Osteoblast (primary cell): ENCODE data around the gene SELENOK. TPM values are rescaled to one million over a fixed set of nuclear protein-coding genes. Genes with fewer than 3 reads are reported as not detected.

Experiments used
- DNase-seq: peaks from one replicate; pipeline ENCODE4 v3.0.0; 2011; ENCODE audit warnings: low spot score, mixed read lengths; ENCODE audit not compliant: insufficient read length; ENCODE audit errors: missing footprints
- H2AFZ ChIP-seq: 2 replicates; pipeline ENCODE4 v1.6.0; 2011; ENCODE audit warnings: mild to moderate bottlenecking, low read length
- H3K27ac ChIP-seq: 2 replicates; pipeline ENCODE4 v1.5.1; 2011; ENCODE audit warnings: mild to moderate bottlenecking, low read depth, low read length, moderate library complexity
- H3K27me3 ChIP-seq: 2 replicates; pipeline ENCODE4 v1.6.0; 2012; ENCODE audit warnings: mild to moderate bottlenecking, control low read depth, inconsistent platforms, low read length, moderate library complexity; ENCODE audit not compliant: insufficient read depth
- H3K36me3 ChIP-seq: 2 replicates; pipeline ENCODE4 v1.5.1; 2011; ENCODE audit warnings: mild to moderate bottlenecking, low read length, control low read depth, moderate library complexity; ENCODE audit not compliant: insufficient read depth
- H3K4me1 ChIP-seq: 2 replicates; pipeline ENCODE4 v1.5.1; 2011; ENCODE audit warnings: mild to moderate bottlenecking, low read length, control low read depth, moderate library complexity; ENCODE audit not compliant: insufficient read depth
- H3K4me2 ChIP-seq: 2 replicates; pipeline ENCODE4 v1.6.0; 2011; ENCODE audit warnings: mild to moderate bottlenecking, low read length; ENCODE audit not compliant: insufficient read depth
- H3K4me3 ChIP-seq: fragments of 200-600 bp; sonication (generic); 3 replicates; pipeline ENCODE4 v1.5.1; 2012; ENCODE audit warnings: mild to moderate bottlenecking, low read length, inconsistent platforms; ENCODE audit not compliant: insufficient read depth
- H3K79me2 ChIP-seq: 2 replicates; pipeline ENCODE4 v1.6.0; 2012; ENCODE audit warnings: mild to moderate bottlenecking, low read length, control low read depth, inconsistent platforms; ENCODE audit not compliant: insufficient read depth
- H3K9me3 ChIP-seq: 2 replicates; pipeline ENCODE4 v1.5.1; 2011; ENCODE audit warnings: low read depth, low read length, control low read depth
- H4K20me1 ChIP-seq: 2 replicates; pipeline ENCODE4 v1.6.0; 2012; ENCODE audit warnings: mild to moderate bottlenecking, low read length, control low read depth; ENCODE audit not compliant: insufficient read depth
- total RNA-seq: library from RNA; depleted of rRNA; stranded (reverse); fragments of >200 nt; gene quantifications from 2 replicates; pipeline ENCODE4 v1.2.3, GENCODE V29; 2012
- TF ChIP-seq, protein P1 (sequence below): IDR thresholded peaks from 2 replicates; pipeline ENCODE4 v1.5.1; 2011; ENCODE audit warnings: mild to moderate bottlenecking, low read depth, low read length, moderate library complexity; ENCODE audit errors: extremely low read depth

Gene SELENOK
- total RNA-seq, 1 donor = 13.4 TPM

- H3K4me1 ChIP-seq = no peaks in the 10 kb centered on the region
- no peak for DNase-seq
- H3K4me3 ChIP-seq = no peak overlapping the region
- no peaks in the 10 kb centered on the region for H3K36me3 ChIP-seq
- H3K9me3 ChIP-seq = no peaks in the 10 kb centered on the region
- no peaks in the 10 kb centered on the region for H3K79me2 ChIP-seq
- H3K27me3 ChIP-seq = no peaks in the 10 kb centered on the region
- H3K4me2 ChIP-seq = no peak overlapping the region
- H4K20me1 ChIP-seq = no peaks in the 10 kb centered on the region
- no peak overlapping the region for H2AFZ ChIP-seq
- TF ChIP-seq, protein P1, sequence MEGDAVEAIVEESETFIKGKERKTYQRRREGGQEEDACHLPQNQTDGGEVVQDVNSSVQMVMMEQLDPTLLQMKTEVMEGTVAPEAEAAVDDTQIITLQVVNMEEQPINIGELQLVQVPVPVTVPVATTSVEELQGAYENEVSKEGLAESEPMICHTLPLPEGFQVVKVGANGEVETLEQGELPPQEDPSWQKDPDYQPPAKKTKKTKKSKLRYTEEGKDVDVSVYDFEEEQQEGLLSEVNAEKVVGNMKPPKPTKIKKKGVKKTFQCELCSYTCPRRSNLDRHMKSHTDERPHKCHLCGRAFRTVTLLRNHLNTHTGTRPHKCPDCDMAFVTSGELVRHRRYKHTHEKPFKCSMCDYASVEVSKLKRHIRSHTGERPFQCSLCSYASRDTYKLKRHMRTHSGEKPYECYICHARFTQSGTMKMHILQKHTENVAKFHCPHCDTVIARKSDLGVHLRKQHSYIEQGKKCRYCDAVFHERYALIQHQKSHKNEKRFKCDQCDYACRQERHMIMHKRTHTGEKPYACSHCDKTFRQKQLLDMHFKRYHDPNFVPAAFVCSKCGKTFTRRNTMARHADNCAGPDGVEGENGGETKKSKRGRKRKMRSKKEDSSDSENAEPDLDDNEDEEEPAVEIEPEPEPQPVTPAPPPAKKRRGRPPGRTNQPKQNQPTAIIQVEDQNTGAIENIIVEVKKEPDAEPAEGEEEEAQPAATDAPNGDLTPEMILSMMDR = no peak
- H3K27ac ChIP-seq = no peak overlapping the region
These were observed 10.4 kb upstream of the SELENOK start for GRCh38 chr3:53902067-53902466.

GRCh38 chr3:53900666-53901331 is 9.1 kb upstream of the SELENOK start:
- Histone ChIP-seq H2AFZ (no peak overlapping the region), H3K27ac (no peak overlapping the region), H3K36me3 (no peaks in the 10 kb centered on the region), H3K4me2 (no peak overlapping the region), H3K27me3 (no peaks in the 10 kb centered on the region), H3K4me3 (no peak overlapping the region), H4K20me1 (no peaks in the 10 kb centered on the region), H3K79me2 (no peaks in the 10 kb centered on the region), H3K9me3 (no peaks in the 10 kb centered on the region), H3K4me1 (no peaks in the 10 kb centered on the region)
- TF ChIP-seq, protein P1 = no peak
- no peak for DNase-seq

- Histone ChIP-seq H3K4me2 (no peak overlapping the region), H3K9me3 (no peaks in the 10 kb centered on the region), H3K79me2 (no peaks in the 10 kb centered on the region), H3K27me3 (no peaks in the 10 kb centered on the region), H3K4me3 (no peak overlapping the region), H3K4me1 (no peaks in the 10 kb centered on the region), H3K36me3 (no peaks in the 10 kb centered on the region), H4K20me1 (no peaks in the 10 kb centered on the region), H3K27ac (no peak overlapping the region), H2AFZ (no peak overlapping the region)
- no peak for DNase-seq
- TF ChIP-seq, protein P1 = no peak
These were observed 8.1 kb upstream of the SELENOK start for GRCh38 chr3:53899750-53900149.

DNA sequence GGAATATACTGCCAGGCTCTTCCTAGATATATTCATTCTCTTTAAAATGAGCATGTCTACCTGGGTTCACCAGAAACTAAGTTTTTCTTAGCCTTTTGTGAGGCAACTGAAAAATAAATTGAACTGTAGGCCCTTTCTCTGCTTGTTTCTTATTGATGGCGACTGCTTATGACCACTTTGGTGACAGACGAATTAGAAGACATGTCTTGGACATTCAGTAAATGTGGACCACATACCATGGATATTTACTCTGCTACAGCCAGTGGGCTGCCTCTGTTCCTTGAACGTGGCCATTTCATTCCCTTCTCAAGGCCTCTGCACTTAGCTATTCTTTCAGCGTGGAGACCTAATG is 603 bp upstream of the SELENOK start:
- Histone ChIP-seq H4K20me1 (peaks cover 3% of the 10 kb centered on the region), H3K4me3 (peak overlapping the region; percentile 89), H3K9me3 (no peaks in the 10 kb centered on the region), H3K36me3 (peaks cover 6% of the 10 kb centered on the region), H3K79me2 (peaks cover 39% of the 10 kb centered on the region), H3K4me2 (peak overlapping the region; percentile 80), H3K27ac (peak overlapping the region; percentile 95), H3K4me1 (peaks cover 16% of the 10 kb centered on the region), H2AFZ (peak overlapping the region; percentile 73), H3K27me3 (no peaks in the 10 kb centered on the region)
- TF ChIP-seq, protein P1 = no peak
- no peak for DNase-seq
